Measurements from ENCODE around the gene SHC3.

Gene SHC3

DNA sequence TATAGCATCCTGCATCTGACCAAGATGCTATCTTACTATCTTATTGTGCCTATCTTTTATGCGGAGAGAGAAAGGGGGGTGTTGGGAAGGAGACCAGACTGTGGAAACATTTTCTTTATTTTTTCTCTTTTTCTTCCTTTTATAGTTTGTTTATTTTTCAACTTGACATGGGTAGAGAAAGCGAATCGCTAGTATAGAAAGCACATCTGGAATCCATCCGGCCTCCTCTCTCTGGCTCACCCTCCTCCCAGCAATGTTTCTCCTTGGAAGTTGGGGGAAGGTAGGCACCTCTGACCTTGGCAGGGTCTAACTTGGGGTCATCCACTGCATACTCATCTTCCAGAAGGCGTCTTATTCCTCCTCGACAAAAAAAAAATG is 183.4 kb downstream of the SHC3 start:
- ATAC-seq (ENCODE audit: insufficient read depth, low read depth): no peak
- H3K4me2 ChIP-seq (ENCODE audit: insufficient read depth, low read length): no peak overlapping the region
- H3K4me3 ChIP-seq (ENCODE audit: low read depth in 1 of 2, low read length in 2 of 2): no peak overlapping the region
- H3K79me2 ChIP-seq (ENCODE audit: insufficient read depth, low read length): no peaks in the 10 kb centered on the region
- H3K9me3 ChIP-seq (ENCODE audit: insufficient read depth, low read length, severe bottlenecking): no peaks in the 10 kb centered on the region
- TF ChIP-seq CTCF (IDR thresholded peaks at IDR 0.05; ENCODE audit: borderline replicate concordance, extremely low read depth, low read length, poor library complexity, severe bottlenecking) (no peak), EZH2 (IDR thresholded peaks at IDR 0.05; ENCODE audit: borderline replicate concordance, low read depth, low read length, severe bottlenecking) (no peak)
- H3K4me1 ChIP-seq (ENCODE audit: insufficient read depth, low read length): no peaks in the 10 kb centered on the region
- no peaks in the 10 kb centered on the region for H3K36me3 ChIP-seq (ENCODE audit: insufficient read depth, low read length)
- no peak for DNase-seq
- H3K9ac ChIP-seq (ENCODE audit: low read depth, low read length): no peak overlapping the region
- no peak overlapping the region for H2AFZ ChIP-seq (ENCODE audit: low read depth, low read length)
- H3K27ac ChIP-seq (ENCODE audit: low read length): no peak overlapping the region
- H3K27me3 ChIP-seq (ENCODE audit: insufficient read depth, low read length, poor library complexity): no peaks in the 10 kb centered on the region
- H4K20me1 ChIP-seq (ENCODE audit: insufficient read depth, low read length): no peaks in the 10 kb centered on the region

- Histone ChIP-seq H3K4me2 (ENCODE audit: insufficient read depth, low read length) (no peak overlapping the region), H3K27me3 (ENCODE audit: insufficient read depth, low read length, poor library complexity) (no peaks in the 10 kb centered on the region), H3K27ac (ENCODE audit: low read length) (no peak overlapping the region), H3K9ac (ENCODE audit: low read depth, low read length) (no peak overlapping the region), H3K79me2 (ENCODE audit: insufficient read depth, low read length) (no peaks in the 10 kb centered on the region), H3K4me1 (ENCODE audit: insufficient read depth, low read length) (peaks cover 5% of the 10 kb centered on the region), H4K20me1 (ENCODE audit: insufficient read depth, low read length) (no peaks in the 10 kb centered on the region), H3K9me3 (ENCODE audit: insufficient read depth, low read length, severe bottlenecking) (no peaks in the 10 kb centered on the region), H3K36me3 (ENCODE audit: insufficient read depth, low read length) (no peaks in the 10 kb centered on the region), H3K4me3 (ENCODE audit: low read depth in 1 of 2, low read length in 2 of 2) (no peak overlapping the region), H2AFZ (ENCODE audit: low read depth, low read length) (no peak overlapping the region)
- ATAC-seq (ENCODE audit: insufficient read depth, low read depth) (no peak), DNase-seq (no peak)
- TF ChIP-seq EZH2 (IDR thresholded peaks at IDR 0.05; ENCODE audit: borderline replicate concordance, low read depth, low read length, severe bottlenecking): no peak
- no peak for TF ChIP-seq CTCF (IDR thresholded peaks at IDR 0.05; ENCODE audit: borderline replicate concordance, extremely low read depth, low read length, poor library complexity, severe bottlenecking)
Observed at GRCh38 chr9:88994469-88995199, 184.0 kb downstream of the SHC3 start.

DNA sequence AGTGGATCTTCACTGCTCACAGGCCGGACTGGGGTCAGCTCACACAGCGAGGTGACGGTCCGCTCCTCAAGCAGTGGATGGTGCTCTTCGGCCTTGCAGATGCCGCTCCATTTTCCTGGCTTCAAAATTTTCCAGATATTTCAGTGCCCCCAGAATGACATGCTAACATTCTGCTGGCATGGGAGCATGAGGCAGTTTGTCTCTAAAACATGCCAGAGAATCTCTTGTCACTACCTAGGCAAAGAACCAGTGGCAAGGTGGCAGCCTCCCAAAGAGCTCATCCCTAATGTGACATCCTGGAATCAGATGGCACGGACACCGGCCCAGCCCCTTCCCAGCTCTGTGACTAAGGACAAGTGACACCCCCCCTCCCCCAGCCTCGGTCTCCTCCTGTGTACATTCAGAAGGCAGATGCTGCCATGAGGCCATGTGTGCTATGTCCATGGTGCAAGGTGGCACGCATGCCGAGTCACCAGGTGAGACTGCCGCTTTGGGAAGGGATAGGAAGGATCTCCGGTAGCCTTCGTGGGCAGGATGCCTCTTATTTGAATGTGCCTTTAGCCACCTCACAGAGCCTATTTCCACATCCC is 184.7 kb downstream of the SHC3 start:
- H3K27me3 ChIP-seq (ENCODE audit: insufficient read depth, low read length, poor library complexity): no peaks in the 10 kb centered on the region
- ATAC-seq (ENCODE audit: insufficient read depth, low read depth) (no peak), DNase-seq (no peak)
- no peak overlapping the region for H3K4me2 ChIP-seq (ENCODE audit: insufficient read depth, low read length)
- H3K36me3 ChIP-seq (ENCODE audit: insufficient read depth, low read length): no peaks in the 10 kb centered on the region
- TF ChIP-seq EZH2 (IDR thresholded peaks at IDR 0.05; ENCODE audit: borderline replicate concordance, low read depth, low read length, severe bottlenecking): no peak
- no peak for TF ChIP-seq CTCF (IDR thresholded peaks at IDR 0.05; ENCODE audit: borderline replicate concordance, extremely low read depth, low read length, poor library complexity, severe bottlenecking)
- no peak overlapping the region for H3K27ac ChIP-seq (ENCODE audit: low read length)
- no peak overlapping the region for H2AFZ ChIP-seq (ENCODE audit: low read depth, low read length)
- H3K4me3 ChIP-seq (ENCODE audit: low read depth in 1 of 2, low read length in 2 of 2): no peak overlapping the region
- H3K4me1 ChIP-seq (ENCODE audit: insufficient read depth, low read length): peaks cover 12% of the 10 kb centered on the region
- no peaks in the 10 kb centered on the region for H3K79me2 ChIP-seq (ENCODE audit: insufficient read depth, low read length)
- H4K20me1 ChIP-seq (ENCODE audit: insufficient read depth, low read length): no peaks in the 10 kb centered on the region
- no peaks in the 10 kb centered on the region for H3K9me3 ChIP-seq (ENCODE audit: insufficient read depth, low read length, severe bottlenecking)
- H3K9ac ChIP-seq (ENCODE audit: low read depth, low read length): no peak overlapping the region

Measured in DND-41 (cell line).